HUES6 (cell line): ENCODE measurements around the gene NDC1.
"Not testable (repeated sequence)": the region's sequence is repeated elsewhere in the genome, so short reads cannot be mapped to it uniquely, and the experiment has no call there.

ENCODE experiments used
- H3K27ac ChIP-seq: 2 replicates; pipeline ENCODE4 v1.7.0; 2013; ENCODE audit warnings: low read depth, mild to moderate bottlenecking, low read length, inconsistent platforms
- H3K27me3 ChIP-seq: 2 replicates; pipeline ENCODE4 v1.6.1; 2013; ENCODE audit warnings: low read length; ENCODE audit not compliant: control insufficient read depth, insufficient read depth
- H3K36me3 ChIP-seq: 2 replicates; pipeline ENCODE4 v1.6.1; 2013; ENCODE audit warnings: low read length; ENCODE audit not compliant: control insufficient read depth, insufficient read depth
- H3K4me1 ChIP-seq: 2 replicates; pipeline ENCODE4 v1.6.1; 2013; ENCODE audit warnings: low read length; ENCODE audit not compliant: control insufficient read depth, insufficient read depth
- H3K4me3 ChIP-seq: 2 replicates; pipeline ENCODE4 v1.5.1; 2013; ENCODE audit warnings: low read depth, low read length
- H3K9ac ChIP-seq: one replicate; pipeline ENCODE4 v1.6.1; 2013; ENCODE audit warnings: mild to moderate bottlenecking, low read length
- H3K9me3 ChIP-seq: 2 replicates; pipeline ENCODE4 v1.6.1; 2013; ENCODE audit warnings: low read depth, low read length; ENCODE audit not compliant: control insufficient read depth, insufficient read depth

Gene NDC1

DNA sequence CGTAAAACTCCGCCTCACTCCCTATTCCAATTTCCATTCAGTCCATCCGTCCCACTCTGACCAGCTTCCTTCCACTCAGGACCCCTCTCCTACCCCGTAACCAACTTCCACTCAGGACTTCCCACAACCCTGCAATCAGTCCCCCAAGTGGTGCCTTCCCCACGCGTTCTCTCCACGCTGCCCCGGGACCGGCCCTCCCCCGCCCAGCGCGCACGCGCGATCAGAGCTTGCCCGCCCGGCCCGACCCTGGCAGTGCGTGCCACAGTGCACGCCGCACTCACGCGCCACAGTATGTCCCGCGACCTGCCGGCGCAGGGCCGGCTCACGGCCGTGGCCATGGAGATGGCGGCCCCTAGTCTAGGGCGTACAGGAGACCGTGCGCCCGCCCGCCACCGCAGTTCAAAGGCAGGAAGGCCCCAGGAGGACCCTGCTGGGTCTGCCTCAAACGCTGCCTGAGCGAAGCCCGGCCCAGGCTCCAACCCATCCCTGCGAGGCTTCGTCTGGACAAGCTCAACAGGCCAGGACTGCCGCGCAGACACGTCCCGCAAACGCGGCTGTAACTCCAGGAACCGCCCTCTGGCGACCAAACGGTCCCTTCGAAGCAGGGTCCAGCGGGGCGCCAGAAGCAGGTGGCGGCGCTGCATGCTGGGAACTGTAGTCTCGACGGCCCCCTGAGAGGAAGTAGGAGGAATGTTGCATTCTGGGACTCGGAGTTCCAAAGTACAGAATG is at the start of gene NDC1:
Gene NDC1 (minus strand): TSS at position 373 of the 730 bp plus-strand sequence. CDS start 35 bp downstream, at position 338.
- Histone ChIP-seq H3K4me3 (peak within 1 kb of the TSS; percentile 96), H3K27ac (peak within 1 kb of the TSS; percentile 78), H3K27me3 (no peaks in the 10 kb centered on the region), H3K4me1 (peaks cover 3% of the 10 kb centered on the region; the same call in 1 of the 2 replicates), H3K9ac (peak within 1 kb of the TSS; percentile 93), H3K9me3 (peaks cover 8% of the 10 kb centered on the region), H3K36me3 (peaks cover 11% of the 10 kb centered on the region)

- H3K4me3 ChIP-seq, H3K9me3 ChIP-seq, H3K27ac ChIP-seq, H3K4me1 ChIP-seq, H3K27me3 ChIP-seq, H3K9ac ChIP-seq: not testable (repeated sequence)
- H3K36me3 ChIP-seq: peaks cover 24% of the 10 kb centered on the region
Measured at GRCh38 chr1:53883600-53883999, 45.5 kb upstream of the NDC1 start.

DNA sequence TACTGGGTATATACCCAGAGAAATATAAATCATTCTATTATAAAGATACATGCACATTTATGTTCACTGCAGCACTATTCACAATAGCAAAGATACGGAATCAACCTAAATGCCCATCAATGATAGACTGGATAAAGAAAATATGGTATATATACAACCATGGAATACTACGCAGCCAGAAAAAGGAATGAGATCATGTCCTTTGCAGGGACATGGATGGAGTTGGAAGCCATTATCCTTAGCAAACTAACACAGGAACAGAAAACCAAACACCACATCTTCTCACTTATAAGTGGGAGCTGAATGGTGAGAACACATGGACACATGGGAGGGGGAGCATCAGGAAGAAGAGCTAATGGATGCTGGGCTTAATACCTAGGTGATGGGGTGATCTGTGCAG is 43.8 kb upstream of the NDC1 start:
- not testable (repeated sequence) for H3K4me3 ChIP-seq, H3K4me1 ChIP-seq, H3K27me3 ChIP-seq, H3K9me3 ChIP-seq, H3K27ac ChIP-seq, H3K9ac ChIP-seq
- peaks cover 33% of the 10 kb centered on the region for H3K36me3 ChIP-seq

GRCh38 chr1:53878492-53879105 is 40.5 kb upstream of the NDC1 start:
- no peaks in the 10 kb centered on the region for H3K9me3 ChIP-seq
- H3K4me1 ChIP-seq: no peaks in the 10 kb centered on the region
- H3K27me3 ChIP-seq: no peaks in the 10 kb centered on the region
- H3K9ac ChIP-seq: no peak overlapping the region
- no peak overlapping the region for H3K27ac ChIP-seq
- H3K36me3 ChIP-seq: peaks cover 33% of the 10 kb centered on the region
- no peak overlapping the region for H3K4me3 ChIP-seq

DNA sequence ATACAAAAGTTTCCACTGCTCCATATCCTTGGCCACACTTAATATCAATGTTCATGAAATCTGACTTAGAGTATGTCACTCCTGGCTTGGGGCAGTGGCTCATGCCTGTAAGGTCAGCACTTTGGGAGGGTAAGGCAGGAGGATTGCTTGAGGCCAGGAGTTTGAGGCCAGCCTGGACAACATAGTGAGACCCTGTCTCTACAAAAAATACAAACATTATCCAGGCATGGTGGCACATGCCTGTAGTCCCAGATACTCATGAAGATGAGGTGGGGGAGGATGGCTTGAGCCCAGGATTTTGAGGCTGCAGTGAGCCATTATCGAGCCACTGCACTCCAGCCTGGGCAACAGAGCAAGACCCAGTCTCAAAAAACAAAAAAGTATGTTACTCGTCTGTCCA is 37.1 kb upstream of the NDC1 start:
- peaks cover 30% of the 10 kb centered on the region for H3K36me3 ChIP-seq
- not testable (repeated sequence) for H3K9ac ChIP-seq, H3K27me3 ChIP-seq, H3K27ac ChIP-seq, H3K4me1 ChIP-seq, H3K9me3 ChIP-seq, H3K4me3 ChIP-seq

- H3K27ac ChIP-seq: no peak overlapping the region
- H3K9ac ChIP-seq: no peak overlapping the region
- no peaks in the 10 kb centered on the region for H3K9me3 ChIP-seq
- no peak overlapping the region for H3K4me3 ChIP-seq
- no peaks in the 10 kb centered on the region for H3K27me3 ChIP-seq
- H3K4me1 ChIP-seq: no peaks in the 10 kb centered on the region
- H3K36me3 ChIP-seq: peaks cover 32% of the 10 kb centered on the region
Measured at GRCh38 chr1:53871773-53872484, 33.8 kb upstream of the NDC1 start.

GRCh38 chr1:53871221-53871620 is 33.1 kb upstream of the NDC1 start:
- H3K9ac ChIP-seq: no peak overlapping the region
- no peak overlapping the region for H3K4me3 ChIP-seq
- H3K27ac ChIP-seq: no peak overlapping the region
- peaks cover 35% of the 10 kb centered on the region for H3K36me3 ChIP-seq
- no peaks in the 10 kb centered on the region for H3K9me3 ChIP-seq
- H3K4me1 ChIP-seq: no peaks in the 10 kb centered on the region
- H3K27me3 ChIP-seq: no peaks in the 10 kb centered on the region

DNA sequence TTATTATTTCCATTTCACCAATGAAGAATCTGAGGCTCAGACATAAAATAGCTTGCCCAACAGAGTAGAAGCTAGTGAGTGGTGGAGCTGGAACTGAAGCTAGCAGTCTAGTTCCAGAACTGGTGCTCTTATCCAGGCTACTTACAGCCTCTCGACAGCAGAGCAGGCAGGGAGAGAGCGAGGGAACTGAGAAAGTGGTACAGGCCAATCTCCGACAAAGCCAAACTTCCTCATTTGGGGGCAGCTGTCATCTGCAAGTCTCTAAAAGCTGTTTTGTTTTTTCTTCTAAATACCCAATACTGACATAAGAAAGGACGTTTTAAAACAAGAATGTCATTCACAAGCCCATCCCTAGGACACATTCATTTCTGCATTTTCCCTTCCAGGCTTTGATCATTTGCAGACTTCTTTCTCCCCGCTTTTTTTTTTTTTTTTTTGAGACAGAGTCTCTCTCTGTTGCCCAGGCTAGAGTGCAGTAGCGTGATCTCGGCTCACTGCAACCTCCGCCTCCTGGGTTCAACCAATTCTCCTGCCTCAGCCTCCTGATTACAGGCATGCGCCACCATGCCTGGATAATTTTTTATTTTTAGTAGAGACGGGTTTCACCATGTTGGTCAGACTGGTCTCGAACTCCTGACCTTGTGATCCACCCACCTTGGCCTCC is 31.5 kb upstream of the NDC1 start:
- Histone ChIP-seq H3K36me3 (peaks cover 31% of the 10 kb centered on the region), H3K4me3 (no peak overlapping the region), H3K4me1 (no peaks in the 10 kb centered on the region), H3K27ac (no peak overlapping the region), H3K9me3 (no peaks in the 10 kb centered on the region), H3K27me3 (no peaks in the 10 kb centered on the region), H3K9ac (no peak overlapping the region)

- Histone ChIP-seq H3K9ac (no peak overlapping the region), H3K27ac (no peak overlapping the region)
Measured at GRCh38 chr1:53868565-53868964, 30.5 kb upstream of the NDC1 start.

GRCh38 chr1:53862507-53862906 is 24.4 kb upstream of the NDC1 start:
- no peaks in the 10 kb centered on the region for H3K4me1 ChIP-seq
- no peak overlapping the region for H3K4me3 ChIP-seq
- H3K27me3 ChIP-seq: no peaks in the 10 kb centered on the region
- no peak overlapping the region for H3K9ac ChIP-seq
- peaks cover 21% of the 10 kb centered on the region for H3K36me3 ChIP-seq
- H3K9me3 ChIP-seq: no peaks in the 10 kb centered on the region
- H3K27ac ChIP-seq: no peak overlapping the region

More at GRCh38 chr1:53868565-53868964, 30.5 kb upstream of the NDC1 start:
- no peaks in the 10 kb centered on the region for H3K4me1 ChIP-seq
- no peak overlapping the region for H3K4me3 ChIP-seq
- no peaks in the 10 kb centered on the region for H3K9me3 ChIP-seq
- no peaks in the 10 kb centered on the region for H3K27me3 ChIP-seq
- peaks cover 31% of the 10 kb centered on the region for H3K36me3 ChIP-seq
